Small intestine (tissue), 7 donors: ENCODE measurements around the gene ADAMTS8. TPM values are rescaled to one million over a fixed set of nuclear protein-coding genes. Genes with fewer than 3 reads are reported as not detected.

ENCODE experiments used
- DNase-seq, 2 donors: peaks; one replicate each; pipeline versions ENCODE4 v3.0.0 to v3.0.0-alpha.2; 2013
- FAIRE-seq: peaks from 2 replicates; lab custom pipeline; 2012; peaks lifted over from hg19 to GRCh38; lab: Jason Lieb, UNC
- H3K27ac ChIP-seq, 3 donors: one replicate each; pipeline ENCODE4 v1.5.1; 2013; ENCODE audit warnings: low read length in 2 of 3, mild to moderate bottlenecking in 2 of 3, control low read depth in 1 of 3, inconsistent platforms in 1 of 3, low read depth in 1 of 3, moderate library complexity in 1 of 3
- H3K27me3 ChIP-seq, 3 donors: one replicate each; pipeline ENCODE4 v1.6.1; 2013; ENCODE audit warnings: low read length in 3 of 3, inconsistent platforms in 1 of 3; ENCODE audit not compliant: control insufficient read depth in 3 of 3, insufficient read depth in 3 of 3
- H3K36me3 ChIP-seq, 3 donors: one replicate each; pipeline ENCODE4 v1.6.1; 2013; ENCODE audit warnings: low read length in 3 of 3, inconsistent platforms in 1 of 3, low read depth in 1 of 3, mild to moderate bottlenecking in 1 of 3, moderate library complexity in 1 of 3; ENCODE audit not compliant: control insufficient read depth in 3 of 3, insufficient read depth in 2 of 3
- H3K4me1 ChIP-seq, 3 donors: one replicate each; pipeline ENCODE4 v1.6.1; 2013; ENCODE audit warnings: low read length in 2 of 3, inconsistent platforms in 1 of 3, low read depth in 1 of 3, mild to moderate bottlenecking in 1 of 3, moderate library complexity in 1 of 3; ENCODE audit not compliant: control insufficient read depth in 3 of 3, insufficient read depth in 2 of 3
- H3K4me3 ChIP-seq, 3 donors: one replicate each; pipeline ENCODE4 v1.5.1; 2013; ENCODE audit warnings: low read length in 3 of 3, control low read depth in 1 of 3, inconsistent platforms in 1 of 3, low read depth in 1 of 3, mild to moderate bottlenecking in 1 of 3, moderate library complexity in 1 of 3
- H3K9me3 ChIP-seq, 2 donors: one replicate each; pipeline ENCODE4 v1.6.1; 2013; ENCODE audit warnings: low read depth in 1 of 2, low read length in 1 of 2; ENCODE audit not compliant: control insufficient read depth in 2 of 2, insufficient read depth in 1 of 2
- WGBS, 3 donors: extraction: QIAGEN DNeasy Blood & Tissue Kit; methylation state at CpG; one replicate each; pipeline ENCODE4 v1.1.7; 2013; 5-methylcytosine and 5-hydroxymethylcytosine counted together
- polyA plus RNA-seq, 4 donors: library from polyadenylated mRNA; stranded (reverse) in 3 of 4; unstranded in 1 of 4; fragments of 200-250 nt in 3 of 4; fragments of 120-200 nt in 1 of 4; gene quantifications; one replicate each; pipeline versions ENCODE4 v1.2.1 to v1.2.3, GENCODE V29; 2013
- donor health status: healthy with polysubstance abuse.
- donor health status: control.
- donor health status: control.
- donor health status: Bipolar disorder and iron deficiency.
- donor health status: healthy.

Gene ADAMTS8
- polyA plus RNA-seq, 4 donors = 0.95 to 1.9 TPM; not detected in 2

DNA sequence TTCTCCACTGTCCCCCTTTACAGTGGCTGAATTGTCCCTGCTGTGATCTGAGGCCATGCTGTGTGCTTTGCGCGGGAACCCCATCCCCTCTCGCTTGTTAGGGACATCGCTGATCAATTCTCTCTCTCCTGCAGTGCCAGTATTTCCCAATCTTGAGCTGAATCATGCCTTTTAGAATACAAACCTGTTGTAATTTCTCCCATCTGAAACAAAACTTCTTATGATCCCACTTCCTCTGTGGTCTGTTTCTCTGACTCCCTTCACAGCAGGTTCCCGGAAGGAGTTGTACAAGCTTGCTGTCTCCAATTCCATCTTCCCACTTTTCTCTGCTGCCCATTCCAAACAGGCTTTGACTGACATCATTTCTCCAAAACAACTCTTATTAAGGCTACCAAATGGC, 36.9 kb upstream of the ADAMTS8 start:
- H3K27ac ChIP-seq = no peak overlapping the region
- no peak for FAIRE-seq
- no peaks in the 10 kb centered on the region for H3K9me3 ChIP-seq
- peaks cover 0 to 45% (median 0%) of the 10 kb centered on the region in 3 donors for H3K36me3 ChIP-seq
- no peak for DNase-seq
- H3K4me3 ChIP-seq = no peak overlapping the region
- no peaks in the 10 kb centered on the region for H3K4me1 ChIP-seq
- no peaks in the 10 kb centered on the region for H3K27me3 ChIP-seq
- 93 to 98% (median 95%) methylated on average over 5 of the region's 5 CpGs for WGBS, 3 donors

DNA sequence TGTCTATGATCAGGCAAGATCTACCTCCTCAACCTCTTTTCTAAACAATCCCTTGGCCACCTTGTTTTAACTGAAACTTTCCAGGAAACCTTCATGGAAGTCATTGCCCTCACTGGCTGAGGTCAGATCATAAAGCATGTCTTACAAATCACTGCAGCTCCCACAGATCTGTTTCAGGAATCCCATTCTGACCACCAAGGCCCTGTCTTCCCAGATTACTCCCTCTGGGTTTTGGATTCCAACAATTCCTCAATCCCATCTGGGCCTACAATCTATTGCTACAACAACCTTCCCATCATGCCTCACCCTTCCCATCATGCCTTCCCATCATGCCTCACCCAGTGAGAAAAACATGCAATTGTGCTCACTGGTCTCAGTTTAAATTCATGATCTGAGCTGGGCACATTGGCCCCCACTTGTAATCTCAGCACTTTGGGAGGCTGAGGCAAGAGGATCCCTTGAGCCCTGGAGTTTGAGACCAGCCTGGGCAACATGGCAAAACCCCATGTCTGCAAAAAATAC, 35.9 kb upstream of the ADAMTS8 start:
- H3K27me3 ChIP-seq = no peaks in the 10 kb centered on the region
- no peak overlapping the region for H3K4me3 ChIP-seq
- peaks cover 0 to 49% (median 0%) of the 10 kb centered on the region in 3 donors for H3K36me3 ChIP-seq
- FAIRE-seq = no peak
- DNase-seq = no peak
- no peaks in the 10 kb centered on the region for H3K4me1 ChIP-seq
- H3K9me3 ChIP-seq = no peaks in the 10 kb centered on the region
- H3K27ac ChIP-seq = no peak overlapping the region

DNA sequence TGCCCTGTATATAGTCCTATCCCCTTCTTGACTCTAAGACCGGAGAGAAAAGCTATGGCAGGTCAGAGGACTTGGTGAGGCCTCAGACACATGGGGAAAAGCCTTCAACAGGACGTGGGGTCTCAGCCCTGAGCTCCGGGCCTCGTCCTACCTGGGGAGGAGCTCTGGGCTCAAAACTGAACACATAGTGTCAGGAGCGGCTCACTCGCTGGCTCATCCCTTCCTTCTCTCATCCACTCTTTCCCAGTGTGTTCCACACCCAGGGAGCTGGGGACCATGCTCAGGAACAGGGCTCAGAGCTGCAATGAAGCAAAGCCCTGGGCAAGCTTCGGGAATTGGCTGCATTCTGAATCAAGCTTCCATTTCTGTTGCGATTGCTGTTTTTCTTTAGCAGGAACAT, 34.5 kb upstream of the ADAMTS8 start:
- Histone ChIP-seq H3K36me3 (peaks cover 0 to 50% (median 0%) of the 10 kb centered on the region in 3 donors), H3K4me3 (no peak overlapping the region), H3K4me1 (peaks cover 0 to 8% (median 0%) of the 10 kb centered on the region in 3 donors), H3K27me3 (no peaks in the 10 kb centered on the region), H3K9me3 (no peaks in the 10 kb centered on the region), H3K27ac (no peak overlapping the region)
- FAIRE-seq = no peak
- no peak for DNase-seq
- 89 to 95% (median 89%) methylated on average over 8 of the region's 8 CpGs for WGBS, 3 donors

DNA sequence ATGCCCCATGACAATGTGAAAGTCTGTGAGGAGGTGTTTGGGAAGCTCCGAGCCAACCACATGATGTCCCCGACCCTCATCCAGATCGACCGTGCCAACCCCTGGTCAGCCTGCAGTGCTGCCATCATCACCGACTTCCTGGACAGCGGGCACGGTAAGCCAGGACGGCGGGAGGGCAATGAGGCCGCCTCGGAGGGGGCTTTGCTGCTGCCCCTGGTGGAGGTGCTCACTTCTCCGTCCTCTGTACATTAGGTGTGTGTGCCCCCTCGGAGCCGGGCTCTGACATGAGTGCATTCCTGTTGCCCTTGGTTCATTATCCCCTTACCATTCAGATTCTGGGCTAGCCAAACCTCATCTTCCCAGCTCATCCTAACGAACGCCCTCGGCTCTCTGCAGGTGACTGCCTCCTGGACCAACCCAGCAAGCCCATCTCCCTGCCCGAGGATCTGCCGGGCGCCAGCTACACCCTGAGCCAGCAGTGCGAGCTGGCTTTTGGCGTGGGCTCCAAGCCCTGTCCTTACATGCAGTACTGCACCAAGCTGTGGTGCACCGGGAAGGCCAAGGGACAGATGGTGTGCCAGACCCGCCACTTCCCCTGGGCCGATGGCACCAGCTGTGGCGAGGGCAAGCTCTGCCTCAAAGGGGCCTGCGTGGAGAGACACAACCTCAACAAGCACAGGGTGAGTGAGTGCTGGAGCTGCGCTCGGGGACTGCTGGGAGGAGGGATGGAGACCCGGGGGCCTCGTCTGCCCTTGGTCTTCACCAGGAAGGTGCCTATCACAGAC, 33.9 kb upstream of the ADAMTS8 start:
- no peak for DNase-seq
- Histone ChIP-seq H3K9me3 (no peaks in the 10 kb centered on the region), H3K4me1 (peaks cover 0 to 14% (median 0%) of the 10 kb centered on the region in 3 donors), H3K27ac (no peak overlapping the region), H3K27me3 (no peaks in the 10 kb centered on the region), H3K36me3 (peaks cover 0 to 50% (median 0%) of the 10 kb centered on the region in 3 donors), H3K4me3 (no peak overlapping the region)
- 92 to 94% (median 94%) methylated on average over 31 of the region's 31 CpGs for WGBS, 3 donors
- no peak for FAIRE-seq

DNA sequence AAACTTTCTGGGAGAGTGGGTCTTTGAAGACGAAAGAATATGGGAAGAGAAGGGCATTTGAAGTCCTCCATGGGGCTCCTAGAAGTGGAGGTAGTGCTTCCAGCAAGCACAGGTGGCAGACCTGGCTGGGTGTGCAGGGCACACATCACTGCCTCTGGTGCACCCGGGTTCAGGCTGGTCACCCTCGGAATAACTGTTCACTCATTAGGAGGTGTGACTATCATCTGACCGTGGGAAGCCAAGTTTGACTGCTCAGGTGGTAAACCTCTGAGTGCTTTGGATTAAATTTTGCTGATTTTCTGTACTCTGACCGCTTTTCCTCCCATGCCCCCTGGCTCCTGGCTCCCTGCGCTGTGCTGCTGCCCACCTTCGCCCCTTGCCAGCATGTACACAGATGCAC, 31.1 kb upstream of the ADAMTS8 start:
- H3K4me1 ChIP-seq = peaks cover 0 to 39% (median 0%) of the 10 kb centered on the region in 3 donors
- H3K27ac ChIP-seq = no peak overlapping the region
- H3K4me3 ChIP-seq = no peak overlapping the region
- no peak for DNase-seq
- no peaks in the 10 kb centered on the region for H3K9me3 ChIP-seq
- no peak for FAIRE-seq
- H3K36me3 ChIP-seq = peaks cover 0 to 34% (median 0%) of the 10 kb centered on the region in 3 donors
- no peaks in the 10 kb centered on the region for H3K27me3 ChIP-seq
- WGBS, 3 donors = 84 to 96% (median 93%) methylated on average over 7 of the region's 7 CpGs

DNA sequence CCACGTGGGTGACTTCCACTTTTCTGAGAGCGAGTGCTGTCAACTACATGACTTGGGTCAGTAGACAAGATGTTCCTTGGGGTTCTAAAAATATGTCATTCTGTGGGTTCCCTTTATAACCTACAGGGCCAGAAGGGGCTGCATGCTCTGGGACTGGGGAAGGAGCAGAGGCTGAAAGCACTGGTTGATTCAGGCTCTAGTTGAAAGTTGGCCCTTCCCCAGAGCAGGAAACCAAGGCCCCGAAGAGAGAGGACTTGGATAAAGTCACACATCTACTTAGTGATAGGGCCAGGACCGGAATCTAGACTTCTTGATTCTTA, 30.0 kb upstream of the ADAMTS8 start:
- H3K36me3 ChIP-seq = peaks cover 0 to 31% (median 0%) of the 10 kb centered on the region in 3 donors
- DNase-seq = no peak
- H3K4me3 ChIP-seq = no peak overlapping the region
- peak overlapping the region in 1 of 3 donors; percentile 70 for H3K27ac ChIP-seq
- H3K4me1 ChIP-seq = peaks cover 0 to 41% (median 0%) of the 10 kb centered on the region in 3 donors
- H3K27me3 ChIP-seq = no peaks in the 10 kb centered on the region
- FAIRE-seq = no peak
- H3K9me3 ChIP-seq = no peaks in the 10 kb centered on the region
- WGBS, 3 donors = 65 to 88% (median 71%) methylated on average over 4 of the region's 4 CpGs

DNA sequence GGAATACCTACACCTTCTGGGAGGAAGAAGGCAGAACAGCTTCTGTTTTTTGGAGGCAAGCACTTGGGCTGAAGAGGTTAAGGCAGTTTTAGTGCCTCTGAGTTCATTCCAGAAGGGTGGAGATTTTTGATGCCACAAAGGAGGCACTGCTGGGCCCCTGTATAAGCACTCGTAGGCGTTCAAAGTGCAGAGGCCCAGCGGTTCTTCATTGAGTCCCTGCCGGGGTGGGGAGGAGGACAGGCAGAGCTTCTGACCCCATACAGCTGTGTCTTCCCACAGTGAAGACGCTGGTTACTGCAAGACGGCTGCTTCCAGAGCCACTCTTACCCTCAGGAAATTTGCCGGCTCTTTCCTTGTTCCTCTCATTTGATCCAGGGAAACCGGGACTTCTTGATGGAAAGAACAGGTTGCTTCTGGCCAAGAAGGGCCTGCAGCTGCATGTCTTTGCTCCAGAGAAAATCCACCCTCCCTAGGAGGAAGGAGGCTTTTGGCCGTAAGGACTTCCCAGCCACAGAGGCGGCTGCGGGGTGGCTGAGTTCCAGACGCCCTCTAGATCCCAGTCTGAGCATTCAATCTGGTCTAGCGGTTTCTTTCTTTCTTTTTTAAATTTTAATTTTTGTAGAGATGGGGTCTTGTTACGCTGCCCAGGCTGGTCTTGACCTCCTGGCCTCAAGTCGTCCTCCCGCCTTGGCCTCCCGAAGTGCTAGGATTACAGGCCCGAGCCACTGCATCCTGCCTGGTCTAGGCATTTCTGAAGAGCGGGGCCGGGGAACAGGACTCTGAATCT, 29.4 kb upstream of the ADAMTS8 start:
- Histone ChIP-seq H3K9me3 (no peaks in the 10 kb centered on the region), H3K4me1 (peaks cover 0 to 44% (median 0%) of the 10 kb centered on the region in 3 donors), H3K36me3 (peaks cover 0 to 26% (median 0%) of the 10 kb centered on the region in 3 donors), H3K27me3 (no peaks in the 10 kb centered on the region), H3K27ac (peak overlapping the region in 1 of 3 donors; percentile 70), H3K4me3 (peak overlapping the region in 1 of 3 donors; percentile 16)
- FAIRE-seq (no peak), DNase-seq (peak in 1 of 2 donors; percentile 82)
- 59 to 75% (median 73%) methylated on average over 20 of the region's 20 CpGs for WGBS, 3 donors

DNA sequence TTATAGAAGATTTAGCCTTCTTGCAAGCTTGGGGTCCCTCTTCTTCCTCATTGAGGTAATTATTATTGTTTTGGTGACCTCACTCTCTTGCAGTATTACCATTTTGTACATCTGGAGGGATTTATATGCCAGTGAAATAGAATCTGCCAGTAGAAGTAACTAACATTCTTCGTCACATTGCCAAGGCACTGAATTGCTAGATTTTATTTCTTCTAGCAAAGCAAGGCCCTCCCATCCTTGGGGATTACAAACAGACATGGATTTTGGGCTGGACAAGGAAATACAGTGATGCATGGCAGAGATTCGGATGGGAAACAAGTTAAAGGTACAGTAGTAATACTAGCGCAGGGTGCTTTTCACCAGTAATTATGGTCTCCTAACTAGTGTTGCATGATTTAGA, 27.9 kb upstream of the ADAMTS8 start:
- H3K27me3 ChIP-seq = no peaks in the 10 kb centered on the region
- 86 to 97% (median 92%) methylated on average over 3 of the region's 3 CpGs for WGBS, 3 donors
- H3K4me3 ChIP-seq = no peak overlapping the region
- H3K9me3 ChIP-seq = no peaks in the 10 kb centered on the region
- no peak for FAIRE-seq
- no peak for DNase-seq
- peaks cover 0 to 11% (median 0%) of the 10 kb centered on the region in 3 donors for H3K36me3 ChIP-seq
- peaks cover 0 to 49% (median 0%) of the 10 kb centered on the region in 3 donors for H3K4me1 ChIP-seq
- H3K27ac ChIP-seq = peak overlapping the region in 1 of 3 donors; percentile 70
